GM18868 (cell line): ENCODE data around the gene CDH12.
"Not testable (repeated sequence)": the region's sequence is repeated elsewhere in the genome, so short reads cannot be mapped to it uniquely, and the experiment has no call there.

Source experiments
- ATAC-seq: cut with Tn5 transposase; IDR thresholded peaks from one replicate; pipeline ENCODE4 v1.9.1; 2021; ENCODE audit warnings: mild to moderate bottlenecking, moderate library complexity; ENCODE audit not compliant: unreplicated experiment

The CDH12 gene

DNA sequence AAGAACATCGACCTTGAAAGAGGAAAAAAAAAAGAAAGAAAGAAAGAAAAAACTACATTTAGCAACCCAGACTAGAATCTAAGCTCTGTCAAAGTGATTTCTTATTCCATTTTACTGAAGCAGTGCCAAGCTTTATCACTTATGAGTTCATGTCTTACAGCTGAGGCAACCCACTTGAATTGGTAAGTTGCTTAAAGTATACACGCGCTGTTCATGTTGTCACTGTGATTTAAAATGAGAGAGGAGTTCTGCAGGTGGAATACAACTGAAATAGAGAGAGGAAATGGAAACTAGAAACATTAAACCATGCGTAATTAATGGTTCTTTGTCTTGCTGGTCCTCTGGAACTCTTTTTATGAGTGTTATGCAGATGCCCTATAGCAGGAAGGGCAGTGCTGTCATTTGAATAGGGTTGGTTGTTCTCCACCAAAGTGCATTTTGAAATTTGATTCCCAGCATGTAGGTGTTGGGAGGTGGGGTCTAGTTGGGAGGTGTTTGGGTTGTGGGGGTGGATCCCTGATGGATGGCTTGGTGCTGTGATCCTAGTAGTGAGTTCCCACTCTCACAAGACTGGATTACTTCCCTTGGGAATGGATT, 665.4 kb downstream of the CDH12 start:
- ATAC-seq, result not testable (repeated sequence)

DNA sequence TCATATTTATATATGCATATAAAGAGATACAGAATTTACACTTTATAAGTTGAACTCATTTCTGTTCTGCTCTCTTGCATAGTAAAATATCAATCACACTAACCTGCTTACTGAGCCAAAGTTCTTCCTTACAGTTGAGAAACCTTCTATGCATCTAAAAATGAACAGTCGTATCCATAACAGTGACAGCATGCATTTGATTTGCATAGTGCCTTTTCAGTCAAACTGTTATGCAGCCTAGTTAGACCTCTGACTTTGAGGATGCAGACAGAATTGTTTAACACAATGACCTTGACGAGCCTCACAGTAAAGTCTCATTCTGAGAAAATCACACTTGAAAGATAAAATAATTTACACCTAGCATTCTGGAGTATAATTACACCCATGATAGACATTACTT, 683.9 kb downstream of the CDH12 start:
- not testable (repeated sequence) for ATAC-seq

DNA sequence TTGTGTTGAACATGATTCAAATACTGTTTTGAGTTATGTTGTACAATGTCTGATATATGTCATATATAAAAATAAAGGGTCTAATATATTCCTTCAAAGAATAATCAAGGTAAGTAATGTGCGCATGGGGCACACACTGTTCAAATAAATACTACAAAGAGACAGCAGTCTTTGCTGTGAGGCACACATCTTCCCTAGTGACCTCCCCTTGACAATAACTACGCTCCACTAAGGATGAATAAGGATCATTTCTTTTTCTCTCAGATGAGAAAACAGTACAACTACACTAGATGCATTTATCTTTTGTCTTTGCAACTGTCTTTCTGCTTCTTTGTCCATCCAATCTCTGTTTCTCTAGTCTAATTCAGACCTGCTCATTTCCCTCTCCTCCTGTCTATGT, 684.4 kb downstream of the CDH12 start:
- ATAC-seq, result not testable (repeated sequence)

DNA sequence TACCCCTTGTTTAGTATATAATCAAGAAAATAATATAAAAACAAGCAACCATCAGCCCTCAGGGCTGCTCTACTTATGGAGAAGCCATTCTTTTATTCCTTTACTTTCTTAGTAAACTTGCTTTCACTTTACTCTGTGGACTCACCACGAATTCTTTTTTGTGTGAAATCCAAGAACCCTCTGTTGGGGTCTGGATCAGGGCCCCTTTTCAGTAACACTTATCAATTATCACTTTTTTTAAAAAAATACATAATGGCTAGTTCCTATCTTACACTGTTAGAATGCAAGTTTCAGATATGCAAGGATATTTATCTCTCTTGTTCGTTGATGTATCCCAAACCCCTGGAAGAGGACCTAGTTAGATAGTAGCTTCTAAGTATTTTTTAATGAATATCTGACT, 687.2 kb downstream of the CDH12 start:
- not testable (repeated sequence) for ATAC-seq

DNA sequence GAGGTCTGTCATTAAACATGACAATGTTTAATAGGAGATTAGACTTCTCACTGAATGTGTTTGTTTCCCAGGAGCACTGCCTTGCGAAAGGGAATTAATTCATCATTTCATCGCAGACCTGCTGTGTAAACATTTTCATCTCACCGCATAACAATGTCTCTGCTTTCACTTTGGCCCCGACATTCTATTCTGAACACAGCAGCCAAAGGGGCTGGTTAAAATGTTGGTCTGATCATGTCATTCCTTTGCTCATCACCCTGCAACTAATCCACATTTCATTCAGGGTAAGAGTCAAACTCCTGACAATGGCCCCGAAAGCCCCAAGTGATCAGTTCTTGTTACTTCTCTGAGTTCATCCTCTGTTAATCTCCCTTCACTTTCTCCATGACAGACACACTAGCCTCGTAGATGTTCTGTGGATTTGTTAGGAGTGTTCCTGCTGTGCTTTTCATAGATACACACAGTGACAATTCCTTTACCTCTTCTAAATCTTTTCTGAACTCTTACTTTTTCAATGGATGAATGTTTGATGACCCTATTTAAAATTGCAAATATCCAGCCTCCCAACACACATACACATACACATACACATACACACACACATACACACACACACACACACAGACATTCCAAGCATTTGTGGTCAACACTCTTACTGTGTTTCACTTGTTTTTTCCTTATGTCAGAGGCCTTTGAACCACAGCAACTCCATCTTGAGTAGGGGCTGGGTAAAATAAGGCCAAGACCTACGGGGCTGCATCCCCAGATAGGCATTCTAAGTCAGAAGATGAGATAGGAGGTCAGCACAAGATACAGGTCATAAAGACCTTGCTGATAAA, 688.0 kb downstream of the CDH12 start:
- not testable (repeated sequence) for ATAC-seq

DNA sequence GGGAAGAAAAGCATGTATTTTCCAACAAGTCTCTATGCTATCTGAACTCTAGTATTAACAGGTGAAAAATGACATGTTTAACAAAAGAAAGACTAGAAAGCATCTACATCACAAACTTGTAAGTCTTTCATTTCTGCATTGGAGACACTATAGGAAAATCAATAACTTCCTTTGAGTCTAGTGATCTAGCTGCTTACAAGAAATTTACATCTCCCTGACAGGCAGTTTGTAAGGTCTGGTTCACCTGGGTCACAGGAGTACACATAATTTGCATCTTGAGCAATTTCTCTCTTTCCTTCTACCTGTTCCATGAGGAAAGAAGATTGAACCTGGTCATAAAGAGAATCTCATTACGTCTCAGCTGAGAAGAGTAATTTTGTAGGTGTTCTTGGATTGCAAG, 696.2 kb downstream of the CDH12 start:
- ATAC-seq, result not testable (repeated sequence)

DNA sequence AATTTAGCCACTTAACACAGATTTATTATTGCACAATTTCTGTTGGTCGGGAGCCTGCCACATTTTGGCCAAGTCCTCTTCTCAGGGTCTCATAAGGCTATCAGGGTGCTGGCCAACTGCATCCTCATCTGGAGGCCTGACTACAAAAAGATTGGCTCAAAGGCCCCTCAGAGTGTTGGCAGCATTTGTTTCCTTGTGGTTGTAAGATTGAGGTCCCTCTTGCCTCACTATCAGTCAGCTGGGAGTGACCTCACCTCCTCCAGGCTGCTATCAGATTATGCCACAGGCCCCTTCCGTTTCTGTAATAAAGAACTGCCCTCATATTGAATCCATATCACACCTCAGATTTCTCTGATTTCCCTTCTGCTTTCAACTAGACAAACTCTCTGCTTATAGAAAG, 698.4 kb downstream of the CDH12 start:
- not testable (repeated sequence) for ATAC-seq

DNA sequence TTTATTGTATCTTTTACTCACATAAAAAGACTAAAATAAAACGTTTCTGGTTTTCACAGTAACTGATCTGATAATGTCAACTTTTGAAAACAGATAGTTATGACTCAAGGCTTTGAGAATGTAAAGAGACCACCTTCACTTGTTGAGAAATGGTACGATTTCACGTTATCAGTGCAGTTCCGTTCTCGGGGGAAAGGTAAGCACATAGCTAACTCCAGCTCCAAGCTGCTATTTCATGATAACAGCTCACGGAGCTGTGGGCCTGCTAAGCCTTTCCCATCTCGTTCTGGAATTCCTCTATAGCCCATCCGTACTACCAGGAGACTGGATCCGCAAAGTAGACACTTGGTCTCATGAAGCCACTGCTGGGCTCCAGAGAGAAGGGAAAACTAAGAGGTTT, 701.3 kb downstream of the CDH12 start:
- not testable (repeated sequence) for ATAC-seq

DNA sequence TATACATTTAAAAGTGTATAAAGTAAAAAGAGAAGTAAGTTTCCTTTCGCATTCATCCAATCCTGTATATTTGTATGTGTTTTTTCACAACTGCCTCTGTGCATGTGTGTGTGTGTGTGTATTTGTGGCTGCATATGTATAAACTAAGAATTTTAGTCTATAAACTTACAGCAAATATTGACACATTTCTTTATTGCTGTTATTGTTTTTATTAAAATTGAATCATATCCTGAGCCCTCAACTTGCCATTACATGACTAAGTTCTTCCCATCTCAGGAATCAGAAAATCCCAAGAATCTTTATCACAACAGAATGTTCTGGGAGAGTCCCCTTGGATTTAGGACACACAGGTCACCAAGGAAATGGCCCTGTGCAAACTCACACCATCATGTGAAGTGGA, 712.7 kb downstream of the CDH12 start:
- ATAC-seq, result not testable (repeated sequence)

DNA sequence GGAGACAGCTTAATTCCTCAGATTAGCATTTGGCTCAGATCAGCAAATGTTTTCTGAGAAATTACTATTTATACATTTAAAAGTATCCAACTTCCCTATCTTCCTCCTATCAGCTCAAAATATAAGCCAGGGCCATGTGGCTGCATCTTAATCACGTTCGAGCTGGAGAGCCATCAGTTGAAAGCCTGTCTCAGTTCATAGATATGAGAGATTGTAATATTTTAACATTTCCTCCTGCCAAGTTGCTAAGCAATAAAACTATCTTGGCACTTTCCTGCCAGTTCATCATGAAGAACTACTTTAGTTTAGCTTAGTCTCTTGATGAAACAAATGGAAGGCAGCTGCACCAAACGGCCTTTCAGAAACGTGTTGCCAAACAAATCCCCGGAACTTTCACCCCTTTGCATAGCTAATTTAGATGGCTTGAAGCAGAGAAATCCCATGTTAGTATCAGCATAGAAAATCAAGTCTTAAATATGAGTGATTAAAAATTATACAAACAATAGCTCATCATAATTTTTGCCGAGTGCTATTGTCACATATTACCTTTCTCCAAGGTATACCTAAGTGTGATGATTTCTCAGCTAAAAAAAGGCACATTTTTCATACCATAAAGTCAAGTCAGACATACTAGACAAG, 713.4 kb downstream of the CDH12 start:
- ATAC-seq, result not testable (repeated sequence)

DNA sequence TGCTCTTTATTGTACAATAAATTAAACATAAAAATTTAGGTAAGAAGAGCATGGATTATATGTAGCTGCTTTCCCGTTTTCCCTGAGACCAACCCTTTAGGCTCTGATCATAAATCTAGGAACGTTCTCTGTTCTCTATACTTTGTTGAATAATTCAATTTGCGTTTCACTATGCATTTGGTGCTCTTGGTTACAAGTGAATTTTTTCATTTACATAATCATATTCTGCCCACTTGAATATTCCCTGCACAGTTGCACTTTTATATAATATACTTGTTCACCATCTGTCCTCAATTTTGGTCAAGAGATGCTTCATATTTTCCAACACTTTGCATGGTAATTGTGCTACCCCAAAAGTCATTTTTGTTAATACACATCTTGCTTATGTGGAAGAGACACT, 741.8 kb downstream of the CDH12 start:
- ATAC-seq, result no peak

DNA sequence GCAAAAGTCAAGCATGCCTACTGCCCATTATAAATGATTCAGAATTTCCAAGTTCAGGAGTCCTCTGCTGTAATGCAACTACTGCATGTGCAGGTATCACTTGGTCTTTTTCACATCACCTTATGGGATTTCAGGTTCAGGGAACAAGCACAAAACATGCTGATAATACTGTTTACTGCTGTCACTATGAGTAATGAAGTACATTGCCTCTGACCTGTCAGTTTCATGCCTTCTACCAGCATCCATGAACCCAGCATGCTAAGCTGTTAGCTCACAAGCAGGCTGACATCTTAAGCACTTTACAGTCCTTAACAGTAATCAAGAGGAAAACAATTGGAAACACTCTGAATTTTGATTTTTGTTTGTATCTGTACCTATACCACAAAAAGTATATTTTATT, 743.8 kb downstream of the CDH12 start:
- ATAC-seq, result no peak

DNA sequence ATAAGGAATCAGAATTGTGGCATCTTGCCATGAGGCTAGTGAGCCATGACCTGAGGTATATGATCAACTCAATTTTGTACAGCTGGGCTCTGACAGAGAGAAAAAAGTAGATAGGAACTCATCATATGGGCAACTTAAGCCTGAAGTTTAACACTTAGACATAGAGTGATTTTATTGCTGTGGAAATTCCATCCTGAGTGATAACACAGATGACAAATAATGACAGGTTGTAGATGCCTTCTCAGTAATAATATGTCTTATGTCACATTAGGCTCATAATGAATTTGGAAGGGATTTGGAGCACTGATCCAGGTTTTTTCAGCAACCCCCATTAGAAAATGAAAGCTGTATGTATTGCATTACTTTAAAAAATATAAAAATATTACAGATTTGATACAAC, 744.6 kb downstream of the CDH12 start:
- no peak for ATAC-seq

DNA sequence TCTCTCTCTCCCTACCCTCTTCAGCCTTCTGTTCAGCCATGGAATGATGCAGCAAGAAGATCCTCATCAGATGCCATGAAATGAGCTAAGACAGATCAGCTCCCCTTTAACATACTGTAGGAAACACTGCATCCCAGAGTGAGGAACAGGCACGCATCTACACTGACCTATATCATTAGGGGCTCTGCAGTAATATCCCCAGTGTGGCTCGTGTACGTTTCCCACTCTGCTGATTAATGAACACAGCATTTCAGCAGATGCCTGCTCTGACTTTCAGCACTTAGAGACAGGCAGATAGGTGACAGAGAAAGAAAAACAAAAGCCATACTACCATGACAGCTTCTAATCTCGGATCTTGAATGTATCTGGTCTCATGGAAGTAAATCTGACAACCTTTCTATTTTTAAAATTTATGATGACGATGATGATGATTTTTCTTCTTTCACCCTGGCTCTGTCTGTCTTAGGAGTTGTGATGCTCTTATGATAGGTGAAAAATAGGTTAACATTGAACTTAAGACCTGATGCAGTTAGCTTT, 750.3 kb downstream of the CDH12 start:
- no peak for ATAC-seq

DNA sequence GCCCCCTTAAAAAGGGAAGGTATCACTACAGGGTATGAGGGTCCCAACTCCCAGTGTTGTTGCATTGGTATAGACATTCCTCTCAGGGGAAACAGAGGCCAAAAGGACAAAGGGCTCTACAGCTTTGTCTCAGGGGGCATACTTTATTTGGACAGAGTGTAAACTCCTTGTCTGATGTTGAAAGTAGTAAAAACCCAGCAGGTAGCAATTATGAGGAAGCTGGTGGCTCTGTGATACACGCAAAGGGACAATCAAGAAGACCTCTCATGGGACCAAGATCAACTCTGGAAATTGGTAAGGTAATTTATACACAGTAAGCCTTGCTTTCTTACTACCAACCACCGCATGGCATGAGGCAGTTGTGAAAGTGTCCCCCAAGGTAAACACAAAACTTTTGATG, 764.6 kb downstream of the CDH12 start:
- no peak for ATAC-seq

DNA sequence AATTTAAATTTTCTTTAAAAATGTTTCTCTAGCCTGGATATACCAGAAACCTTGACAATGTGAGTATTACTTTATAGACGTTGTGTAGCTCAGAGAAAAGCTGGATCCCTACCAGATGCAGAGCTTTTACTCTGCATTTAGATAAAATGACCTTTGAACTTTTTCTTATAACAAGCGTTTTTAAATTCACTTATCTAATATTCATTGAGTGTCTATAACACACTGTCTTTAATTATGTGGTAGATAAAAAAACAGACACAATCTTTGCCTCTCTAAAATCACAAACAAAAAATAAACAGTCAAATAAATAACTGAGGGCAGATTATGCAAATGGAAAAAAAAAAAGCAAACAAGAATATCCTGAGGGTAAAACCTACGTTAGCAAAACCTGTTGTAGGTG, 773.6 kb downstream of the CDH12 start:
- ATAC-seq, result no peak

DNA sequence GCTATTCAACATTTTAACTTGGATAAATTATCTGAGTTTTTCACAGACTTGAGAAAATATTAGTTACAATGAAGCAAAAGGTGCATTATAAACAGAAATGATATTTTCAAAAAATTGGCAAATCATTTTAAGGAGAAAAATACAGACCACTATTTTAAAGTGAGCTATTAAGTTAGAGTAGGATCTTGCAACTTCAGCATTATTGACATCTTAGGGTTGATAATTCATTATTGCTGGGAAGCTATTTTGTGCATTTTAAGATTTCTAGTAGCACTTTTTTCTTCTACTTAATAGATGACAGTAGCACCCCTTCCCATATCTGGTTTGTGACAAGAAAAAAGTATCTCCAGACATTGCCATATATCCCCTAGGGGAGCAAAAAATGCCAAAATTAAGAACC, 774.1 kb downstream of the CDH12 start:
- ATAC-seq, result no peak

DNA sequence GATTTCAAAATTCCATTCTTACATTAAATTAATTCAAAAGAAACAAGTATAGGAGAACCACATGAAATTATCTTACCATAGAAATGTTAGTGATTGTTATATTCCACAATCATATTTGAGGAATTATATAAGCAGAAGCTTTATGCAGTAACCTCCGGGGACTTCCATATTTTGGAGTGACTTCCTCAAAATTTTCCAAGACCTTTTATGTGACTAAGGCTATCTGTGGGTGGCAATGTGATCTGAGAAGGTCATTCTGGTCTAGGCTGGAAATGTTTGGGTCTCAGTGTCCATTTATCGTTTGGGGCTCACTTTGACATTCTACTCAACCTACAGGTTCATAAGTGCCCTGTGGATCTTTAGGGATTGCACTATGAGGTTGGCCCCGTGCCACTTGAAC, 776.6 kb downstream of the CDH12 start:
- ATAC-seq, result no peak

DNA sequence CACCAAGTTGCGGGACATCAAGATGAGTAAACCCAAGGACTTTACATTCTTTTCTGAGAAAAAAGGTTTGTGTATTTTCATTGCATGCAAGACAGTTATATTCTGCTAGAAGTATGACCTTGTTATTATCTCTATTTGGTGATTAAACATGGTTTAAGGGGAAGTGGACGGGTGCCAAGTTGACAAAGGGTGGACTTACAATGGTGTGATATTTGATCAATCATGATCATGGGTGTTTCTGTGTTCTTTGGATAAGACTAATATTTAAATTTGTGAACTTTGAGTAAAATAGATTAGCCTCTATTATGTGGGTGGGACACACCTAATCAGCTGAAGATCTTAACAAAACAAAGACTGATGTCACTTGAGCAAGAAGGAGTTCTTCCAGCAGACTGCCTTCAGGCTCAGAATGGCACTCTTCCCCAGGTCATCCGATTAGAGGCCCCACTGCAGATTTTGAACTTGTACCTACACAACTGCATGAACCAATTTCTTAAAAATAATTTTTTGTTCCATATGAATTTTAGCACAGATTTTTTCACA, 782.9 kb downstream of the CDH12 start:
- no peak for ATAC-seq

DNA sequence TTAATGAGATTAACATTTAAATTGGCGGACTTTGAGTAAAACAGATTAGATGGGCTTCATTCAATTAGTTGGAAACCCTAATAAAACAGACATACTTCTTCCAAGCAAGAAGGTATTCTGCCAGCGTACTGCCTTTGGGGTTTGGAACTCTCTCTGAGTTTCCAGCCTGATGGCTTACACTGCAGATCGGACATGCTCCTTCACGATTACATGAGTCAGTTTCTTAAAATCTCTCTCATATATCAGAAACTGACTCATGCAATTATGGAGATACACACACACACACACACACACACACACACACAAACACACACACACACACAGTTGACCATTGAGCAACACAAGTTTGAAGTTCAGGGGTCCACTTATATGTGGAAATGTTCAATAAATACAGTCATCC, 789.4 kb downstream of the CDH12 start:
- ATAC-seq, result no peak

DNA sequence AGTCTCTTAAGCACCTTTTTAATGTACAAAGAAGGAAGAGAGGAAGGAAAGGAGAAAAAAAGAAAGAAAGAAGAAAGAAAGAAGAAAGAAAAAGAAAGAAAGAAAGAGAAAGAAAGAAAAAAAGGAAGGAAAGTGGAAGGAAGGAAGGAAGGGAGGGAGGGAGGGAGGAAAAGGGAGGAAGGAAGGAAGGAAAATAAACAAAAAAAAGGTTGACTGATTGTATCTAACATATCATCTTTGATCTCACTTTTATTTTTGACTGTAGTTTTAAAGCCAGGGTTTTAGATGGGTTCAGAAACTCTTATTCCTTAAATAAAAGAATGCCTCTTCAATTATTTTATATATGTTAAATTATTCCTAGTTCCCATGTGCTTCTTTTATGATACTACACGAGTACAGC, 794.5 kb downstream of the CDH12 start:
- ATAC-seq, result no peak

DNA sequence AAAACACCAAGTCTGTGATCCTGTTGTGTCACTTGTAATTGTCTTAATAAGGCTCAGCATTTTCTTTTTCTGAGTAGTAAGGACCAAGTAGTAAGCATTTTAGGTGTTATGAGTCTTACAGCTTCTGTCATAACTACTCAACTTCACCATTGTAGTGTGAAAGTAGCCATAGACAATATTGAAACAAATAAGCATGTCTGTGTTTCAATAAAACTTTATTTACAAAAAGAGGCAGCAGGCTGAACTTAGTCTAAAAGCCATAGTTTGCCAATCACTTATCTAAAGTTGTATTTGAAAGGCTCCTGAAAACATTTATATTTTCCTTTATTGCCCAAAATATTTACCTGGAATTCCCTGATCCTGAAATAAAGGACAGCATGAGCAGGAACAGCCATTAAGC, 796.1 kb downstream of the CDH12 start:
- no peak for ATAC-seq
